K562 (cell line): Measurements from ENCODE around the gene LSM4. TPM values are rescaled to one million over a fixed set of nuclear protein-coding genes. Genes with fewer than 3 reads are reported as not detected.

Experiments
- BRF1 ChIP-seq: IDR thresholded peaks from 3 replicates; pipeline ENCODE4 v1.6.1; 2011; ENCODE audit warnings: borderline replicate concordance, mild to moderate bottlenecking; ENCODE audit not compliant: insufficient read length; ENCODE audit errors: extremely low read depth
- CBFA2T3 ChIP-seq: fragments of 450-650 bp; IDR thresholded peaks from 2 replicates; pipeline ENCODE4 v1.6.1; 2017
- DPF2 ChIP-seq: fragments of 450-650 bp; IDR thresholded peaks from 2 replicates; pipeline ENCODE4 v1.6.1; 2016
- ETS2 ChIP-seq: IDR thresholded peaks from 2 replicates; pipeline ENCODE4 v1.6.1; 2016; ENCODE audit warnings: borderline replicate concordance, missing genetic modification characterization, mild to moderate bottlenecking, moderate library complexity, missing compliant biosample characterization; ENCODE audit not compliant: poor library complexity, severe bottlenecking
- FOXA3 ChIP-seq, 2 experiments: fragments of 450-650 bp in 1 of 2; sonication (generic) in 1 of 2; formaldehyde crosslinking; IDR thresholded peaks in 1 of 2; conservative IDR thresholded peaks in 1 of 2; 2 replicates each; pipeline versions ENCODE4 v1.4.0 to v1.8.0; 2020 to 2022; ENCODE audit warnings: mild to moderate bottlenecking in 2 of 2, missing genetic modification reagents in 1 of 2
- HNRNPH1 ChIP-seq: fragments of 200-400 bp; formaldehyde crosslinking; optimal IDR thresholded peaks from 2 replicates; pipeline ENCODE3; 2017; ENCODE audit warnings: low read depth, mild to moderate bottlenecking, low read length, moderate library complexity
- HNRNPLL ChIP-seq: fragments of 200-400 bp; formaldehyde crosslinking; IDR thresholded peaks from 2 replicates; pipeline ENCODE4 v1.6.1; 2017; ENCODE audit warnings: low read length, low read depth, mild to moderate bottlenecking; ENCODE audit not compliant: poor library complexity, severe bottlenecking
- JUNB ChIP-seq: fragments of 450-650 bp; formaldehyde crosslinking; conservative IDR thresholded peaks from 2 replicates; pipeline ENCODE4 v1.4.0; 2020; ENCODE audit warnings: mild to moderate bottlenecking
- MTF1 ChIP-seq: fragments of 250-450 bp; sonication (Bioruptor Pico); IDR thresholded peaks from 2 replicates; pipeline ENCODE4 v1.9.0; 2021; ENCODE audit warnings: moderate library complexity, mild to moderate bottlenecking, inconsistent platforms, borderline replicate concordance
- NFYB ChIP-seq: IDR thresholded peaks from 2 replicates; pipeline ENCODE4 v1.6.1; 2011; ENCODE audit warnings: mild to moderate bottlenecking, moderate library complexity; ENCODE audit not compliant: insufficient read length; ENCODE audit errors: extremely low read depth
- TBL1XR1 ChIP-seq, 2 experiments: IDR thresholded peaks; 2 replicates each; pipeline ENCODE4 v1.6.1; 2012; ENCODE audit warnings: improper control_type of control experiment in 2 of 2, low read length in 2 of 2, mild to moderate bottlenecking in 1 of 2
- ZNF23 ChIP-seq: fragments of 250-450 bp; sonication (Bioruptor Pico); IDR thresholded peaks from 2 replicates; pipeline ENCODE4 v1.4.0; 2020; ENCODE audit warnings: mild to moderate bottlenecking
- ZNF584 ChIP-seq: fragments of 200-800 bp; sonication (Bioruptor generic); IDR thresholded peaks from 2 replicates; pipeline ENCODE4 v1.6.1; 2016; ENCODE audit warnings: low read depth, mild to moderate bottlenecking, missing genetic modification characterization, missing compliant biosample characterization
- ZSCAN29 ChIP-seq: fragments of 450-650 bp; IDR thresholded peaks from 2 replicates; pipeline ENCODE4 v1.6.1; 2017
- polyA plus RNA-seq, 8 experiments: library from polyadenylated mRNA; depleted of rRNA in 4 of 8; stranded (reverse) in 5 of 8; unstranded in 3 of 8; fragments of >200 nt; fragmentation: Nextera tagmentation in 2 of 8; fragmentation: Illumina TruSeq in 1 of 8; extraction: Ambion mirVana in 2 of 8; extraction: Trizol in 1 of 8; gene quantifications; 2 replicates each; pipeline versions ENCODE4 v1.2.1 to v1.2.3, GENCODE V29; 2011 to 2014; ENCODE audit warnings: inconsistent platforms in 1 of 8, missing spikeins in 1 of 8
- total RNA-seq, 7 experiments: library from RNA; depleted of rRNA in 6 of 7; stranded (reverse); fragments of >200 nt in 6 of 7; fragmentation: Illumina TruSeq in 2 of 7; extraction: Trizol in 2 of 7; gene quantifications; 2 replicates each; pipeline versions ENCODE4 v1.2.1 to v1.2.3, GENCODE V29; 2011 to 2021; ENCODE audit warnings: low replicate concordance in 1 of 7
- TF ChIP-seq, protein P1 (sequence below), 2 experiments: fragments of 150-350 bp in 1 of 2; IDR thresholded peaks; 2 replicates each; pipeline ENCODE4 v1.6.1; 2012 to 2016; ENCODE audit warnings: low read depth in 2 of 2, low read length in 2 of 2, mild to moderate bottlenecking in 1 of 2, moderate library complexity in 1 of 2
- TF ChIP-seq, protein P2 (sequence below): IDR thresholded peaks from 3 replicates; pipeline ENCODE4 v1.6.1; 2011; ENCODE audit warnings: borderline replicate concordance, mild to moderate bottlenecking; ENCODE audit not compliant: insufficient read length, insufficient read depth
- TF ChIP-seq, protein P3 (sequence below): fragments of 250-450 bp; sonication (Bioruptor Pico); IDR thresholded peaks from 2 replicates; pipeline ENCODE4 v1.8.0; 2021; ENCODE audit warnings: borderline replicate concordance, mild to moderate bottlenecking, moderate library complexity; ENCODE audit not compliant: poor library complexity, severe bottlenecking
- TF ChIP-seq, protein P4 (sequence below): fragments of 450-650 bp; IDR thresholded peaks from 2 replicates; pipeline ENCODE4 v1.6.1; 2016
- TF ChIP-seq, protein P5 (sequence below): fragments of 250-450 bp; sonication (Bioruptor Pico); IDR thresholded peaks from 2 replicates; pipeline ENCODE4 v1.6.1; 2021; ENCODE audit warnings: mild to moderate bottlenecking

The LSM4 gene
- total and polyA plus RNA-seq, 9 of the 15 experiments (the other 6 are each of a cell fraction or from before 2014, with no cell fraction given): 11.9 to 763 (median 202) TPM

DNA sequence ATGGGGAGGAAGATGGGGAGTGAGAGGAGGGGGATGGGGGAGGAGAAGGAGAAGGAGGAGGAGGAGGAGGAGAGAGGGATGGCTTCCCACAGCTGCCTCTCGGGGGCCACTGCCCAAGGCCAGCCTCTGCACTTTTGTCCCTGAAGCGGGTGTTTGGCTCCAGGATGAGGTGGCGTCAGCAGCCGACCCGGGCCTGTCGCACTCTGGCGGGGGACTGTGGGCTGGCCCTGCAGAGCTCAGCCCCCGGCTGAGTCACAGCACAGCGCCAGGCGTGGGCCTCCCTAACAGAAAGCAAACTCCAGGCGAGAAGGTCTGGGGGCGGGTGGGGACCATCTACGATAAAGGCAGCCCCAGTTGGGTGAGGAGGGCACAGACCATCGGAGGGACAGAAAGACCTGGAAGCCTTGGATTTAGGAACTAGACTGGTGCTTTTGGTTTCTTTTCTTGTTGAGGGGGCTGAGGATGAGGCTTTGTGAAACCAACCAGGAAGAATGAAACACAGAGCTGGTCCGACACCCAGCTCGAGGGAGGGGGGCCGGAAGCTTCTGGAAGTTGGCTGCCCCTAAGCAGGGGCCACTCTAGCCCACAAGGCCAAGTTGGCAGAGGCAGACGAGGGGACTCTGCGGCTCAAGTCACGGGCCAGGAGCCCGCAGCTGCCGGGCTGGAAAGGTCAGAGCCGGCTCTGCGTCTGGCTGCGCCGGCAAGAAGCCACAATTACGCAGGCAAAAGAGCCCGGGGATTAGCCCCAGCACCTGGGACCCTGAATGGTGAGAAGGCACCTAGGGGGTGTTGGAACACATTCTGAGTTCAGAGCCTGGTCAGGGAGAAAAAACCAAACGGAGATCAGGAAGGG lies 18.2 kb downstream of the LSM4 start (continued):
- TF ChIP-seq, protein P1, sequence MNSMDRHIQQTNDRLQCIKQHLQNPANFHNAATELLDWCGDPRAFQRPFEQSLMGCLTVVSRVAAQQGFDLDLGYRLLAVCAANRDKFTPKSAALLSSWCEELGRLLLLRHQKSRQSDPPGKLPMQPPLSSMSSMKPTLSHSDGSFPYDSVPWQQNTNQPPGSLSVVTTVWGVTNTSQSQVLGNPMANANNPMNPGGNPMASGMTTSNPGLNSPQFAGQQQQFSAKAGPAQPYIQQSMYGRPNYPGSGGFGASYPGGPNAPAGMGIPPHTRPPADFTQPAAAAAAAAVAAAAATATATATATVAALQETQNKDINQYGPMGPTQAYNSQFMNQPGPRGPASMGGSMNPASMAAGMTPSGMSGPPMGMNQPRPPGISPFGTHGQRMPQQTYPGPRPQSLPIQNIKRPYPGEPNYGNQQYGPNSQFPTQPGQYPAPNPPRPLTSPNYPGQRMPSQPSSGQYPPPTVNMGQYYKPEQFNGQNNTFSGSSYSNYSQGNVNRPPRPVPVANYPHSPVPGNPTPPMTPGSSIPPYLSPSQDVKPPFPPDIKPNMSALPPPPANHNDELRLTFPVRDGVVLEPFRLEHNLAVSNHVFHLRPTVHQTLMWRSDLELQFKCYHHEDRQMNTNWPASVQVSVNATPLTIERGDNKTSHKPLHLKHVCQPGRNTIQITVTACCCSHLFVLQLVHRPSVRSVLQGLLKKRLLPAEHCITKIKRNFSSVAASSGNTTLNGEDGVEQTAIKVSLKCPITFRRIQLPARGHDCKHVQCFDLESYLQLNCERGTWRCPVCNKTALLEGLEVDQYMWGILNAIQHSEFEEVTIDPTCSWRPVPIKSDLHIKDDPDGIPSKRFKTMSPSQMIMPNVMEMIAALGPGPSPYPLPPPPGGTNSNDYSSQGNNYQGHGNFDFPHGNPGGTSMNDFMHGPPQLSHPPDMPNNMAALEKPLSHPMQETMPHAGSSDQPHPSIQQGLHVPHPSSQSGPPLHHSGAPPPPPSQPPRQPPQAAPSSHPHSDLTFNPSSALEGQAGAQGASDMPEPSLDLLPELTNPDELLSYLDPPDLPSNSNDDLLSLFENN (IDR thresholded peaks at IDR 0.05; ENCODE audit: low read depth in 2 of 2, low read length in 2 of 2): no peak
- TF ChIP-seq, protein P2, sequence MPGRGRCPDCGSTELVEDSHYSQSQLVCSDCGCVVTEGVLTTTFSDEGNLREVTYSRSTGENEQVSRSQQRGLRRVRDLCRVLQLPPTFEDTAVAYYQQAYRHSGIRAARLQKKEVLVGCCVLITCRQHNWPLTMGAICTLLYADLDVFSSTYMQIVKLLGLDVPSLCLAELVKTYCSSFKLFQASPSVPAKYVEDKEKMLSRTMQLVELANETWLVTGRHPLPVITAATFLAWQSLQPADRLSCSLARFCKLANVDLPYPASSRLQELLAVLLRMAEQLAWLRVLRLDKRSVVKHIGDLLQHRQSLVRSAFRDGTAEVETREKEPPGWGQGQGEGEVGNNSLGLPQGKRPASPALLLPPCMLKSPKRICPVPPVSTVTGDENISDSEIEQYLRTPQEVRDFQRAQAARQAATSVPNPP: no peak
- TF ChIP-seq ZNF584 (CRISPR knock-in tag): no peak
- TF ChIP-seq, protein P3, sequence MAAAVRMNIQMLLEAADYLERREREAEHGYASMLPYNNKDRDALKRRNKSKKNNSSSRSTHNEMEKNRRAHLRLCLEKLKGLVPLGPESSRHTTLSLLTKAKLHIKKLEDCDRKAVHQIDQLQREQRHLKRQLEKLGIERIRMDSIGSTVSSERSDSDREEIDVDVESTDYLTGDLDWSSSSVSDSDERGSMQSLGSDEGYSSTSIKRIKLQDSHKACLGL: no peak
- TF ChIP-seq, protein P4, sequence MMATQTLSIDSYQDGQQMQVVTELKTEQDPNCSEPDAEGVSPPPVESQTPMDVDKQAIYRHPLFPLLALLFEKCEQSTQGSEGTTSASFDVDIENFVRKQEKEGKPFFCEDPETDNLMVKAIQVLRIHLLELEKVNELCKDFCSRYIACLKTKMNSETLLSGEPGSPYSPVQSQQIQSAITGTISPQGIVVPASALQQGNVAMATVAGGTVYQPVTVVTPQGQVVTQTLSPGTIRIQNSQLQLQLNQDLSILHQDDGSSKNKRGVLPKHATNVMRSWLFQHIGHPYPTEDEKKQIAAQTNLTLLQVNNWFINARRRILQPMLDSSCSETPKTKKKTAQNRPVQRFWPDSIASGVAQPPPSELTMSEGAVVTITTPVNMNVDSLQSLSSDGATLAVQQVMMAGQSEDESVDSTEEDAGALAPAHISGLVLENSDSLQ: no peak; the same call in none of the 2 replicates
- no peak for TF ChIP-seq BRF1
- TF ChIP-seq ZNF23 (CRISPR knock-in tag): no peak
- TF ChIP-seq TBL1XR1 (IDR thresholded peaks at IDR 0.05; ENCODE audit: low read length in 2 of 2): peak in 1 of 2 experiments; percentile 7; a peak in 1 of 4 replicates
- TF ChIP-seq HNRNPLL: peak; percentile 23
- no peak for TF ChIP-seq ZSCAN29
- TF ChIP-seq, protein P5, sequence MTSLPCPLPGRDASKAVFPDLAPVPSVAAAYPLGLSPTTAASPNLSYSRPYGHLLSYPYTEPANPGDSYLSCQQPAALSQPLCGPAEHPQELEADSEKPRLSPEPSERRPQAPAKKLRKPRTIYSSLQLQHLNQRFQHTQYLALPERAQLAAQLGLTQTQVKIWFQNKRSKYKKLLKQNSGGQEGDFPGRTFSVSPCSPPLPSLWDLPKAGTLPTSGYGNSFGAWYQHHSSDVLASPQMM (CRISPR knock-in tag): no peak
- no peak for TF ChIP-seq HNRNPH1
- 0 out of 2 replicates have a peak, but pooled peaks have one; percentile 13 for TF ChIP-seq CBFA2T3
- no peak for TF ChIP-seq ETS2 (tag)
- no peak for TF ChIP-seq JUNB (CRISPR knock-in tag)
- no peak for TF ChIP-seq FOXA3 (CRISPR knock-in tag; conservative IDR thresholded peaks at IDR 0.05 in 1 of 2, IDR thresholded peaks at IDR 0.05 in 1 of 2)
- TF ChIP-seq DPF2: peak; percentile 80; the same call in 1 of the 2 replicates
- TF ChIP-seq MTF1: no peak
- TF ChIP-seq NFYB: no peak
